GM19324 (cell line): ENCODE data around the gene SH2B2.
A peak's percentile ranks its signal among the peaks of the same experiment; 100 is the strongest.
"Not testable (repeated sequence)": the region's sequence is repeated elsewhere in the genome, so short reads cannot be mapped to it uniquely, and the experiment has no call there.

ENCODE experiments used
- ATAC-seq: cut with Tn5 transposase; IDR thresholded peaks from one replicate; pipeline ENCODE4 v1.9.1; 2021; ENCODE audit warnings: mild to moderate bottlenecking, moderate library complexity; ENCODE audit not compliant: unreplicated experiment, low FRiP score

Gene SH2B2

DNA sequence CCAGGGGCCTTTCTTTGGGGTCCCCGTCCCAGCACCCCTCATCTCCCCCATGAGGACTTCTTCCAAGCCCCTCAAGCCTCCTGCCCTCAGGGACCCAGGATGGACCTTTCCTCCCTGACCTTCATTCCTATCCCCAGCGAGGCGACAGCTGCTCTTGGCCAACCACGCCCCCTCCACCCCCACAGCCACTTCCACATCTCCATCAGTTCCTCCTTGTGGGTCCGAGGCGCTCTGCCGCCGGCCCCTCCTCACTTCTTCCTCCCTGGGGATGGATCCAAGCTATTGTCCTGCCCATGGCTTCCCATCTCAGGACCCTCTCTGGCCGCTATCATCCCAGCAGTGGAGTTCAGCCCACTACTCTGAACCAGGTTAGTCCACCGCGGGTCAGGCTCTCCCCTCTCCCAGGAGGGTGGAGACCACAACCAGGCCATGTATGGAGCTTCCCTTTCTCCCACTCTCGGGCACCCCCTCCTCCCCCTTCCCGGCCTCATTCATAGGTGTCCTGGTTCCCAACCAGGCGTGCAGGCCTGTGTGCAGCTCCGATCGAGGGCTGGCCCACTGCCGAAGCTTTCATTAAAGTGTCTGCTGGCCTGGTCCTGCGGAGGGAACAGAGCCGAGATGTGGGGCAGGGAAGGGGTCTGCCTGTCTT is 1.7 kb upstream of the SH2B2 start:
- ATAC-seq: no peak

DNA sequence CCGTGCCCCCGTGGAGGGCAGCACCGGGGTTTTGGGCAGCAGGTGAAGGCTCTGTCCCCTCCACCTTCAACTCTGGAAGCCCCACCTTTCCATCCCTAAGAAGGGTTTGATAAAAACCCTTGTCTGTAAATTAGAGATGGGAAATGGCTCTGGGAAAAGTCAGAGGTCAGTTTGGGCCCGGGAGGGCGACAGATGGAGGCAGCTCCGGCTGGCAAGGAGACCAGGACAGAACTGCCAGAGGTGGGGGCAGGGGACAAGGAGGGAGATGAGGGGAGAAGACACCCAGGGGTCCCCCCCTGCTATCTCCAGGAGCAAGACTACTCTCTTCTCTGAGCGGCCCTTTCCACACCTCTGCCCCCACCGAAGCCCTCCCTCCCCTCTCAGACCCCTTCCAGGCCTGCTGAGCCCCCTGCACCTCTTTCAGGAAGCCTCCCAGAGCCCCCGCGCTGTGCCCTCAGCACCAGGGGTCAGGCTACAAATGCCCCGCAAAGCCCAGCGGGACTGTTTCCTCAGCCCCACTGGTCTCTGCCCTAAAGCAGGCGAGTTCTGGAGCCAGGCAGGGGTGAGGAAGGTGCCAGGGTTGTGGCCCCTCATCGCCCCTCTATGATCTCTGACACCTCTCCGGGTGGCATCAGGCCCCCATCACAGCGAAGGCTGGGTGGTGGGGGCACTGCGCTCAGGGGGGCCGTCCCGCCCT is 980 bp upstream of the SH2B2 start:
- peak; percentile 6 for ATAC-seq

DNA sequence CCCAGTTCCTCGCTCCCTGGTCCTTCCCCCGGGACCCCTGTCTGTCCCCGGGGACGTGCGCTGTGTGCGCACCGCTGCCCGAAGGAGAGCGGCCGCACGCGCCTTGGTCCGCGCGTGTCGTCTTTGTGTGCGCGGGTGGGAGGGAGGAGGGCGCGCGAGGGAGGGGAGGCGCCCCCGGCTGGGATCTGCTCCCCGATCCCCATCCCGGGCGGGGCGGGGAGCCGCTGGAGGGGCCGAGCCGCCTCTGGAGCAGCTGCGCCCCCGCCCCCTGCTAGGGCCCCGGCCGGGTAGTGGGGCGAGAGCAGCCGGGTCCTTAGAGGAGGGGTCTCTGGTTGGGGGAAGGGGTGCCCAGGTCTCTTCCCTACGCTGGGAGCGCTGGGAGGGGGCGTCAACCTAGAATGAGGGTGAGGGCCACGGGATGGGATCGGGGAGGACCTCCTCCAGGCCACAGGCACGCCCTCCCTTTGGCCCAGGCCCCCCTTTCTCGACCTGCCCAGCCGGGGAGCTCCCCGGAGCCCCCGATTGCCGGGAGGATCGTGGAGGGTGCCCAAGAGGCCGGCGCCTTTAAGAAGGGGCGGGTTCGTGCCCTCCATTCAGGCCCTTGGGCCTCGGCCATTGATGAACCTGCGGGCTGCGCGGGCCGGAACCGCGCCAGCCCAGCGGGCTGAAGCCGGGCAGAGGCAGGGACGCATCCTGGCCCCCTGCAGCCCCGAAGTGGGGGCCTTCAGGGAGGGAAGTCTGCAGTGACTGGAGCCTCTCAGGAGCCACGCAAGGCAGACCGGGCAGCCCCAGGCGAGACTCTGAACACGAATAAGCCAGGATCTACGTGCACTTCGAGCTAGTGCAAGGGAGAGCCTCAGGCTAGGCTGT is 678 bp downstream of the SH2B2 start:
- peak; percentile 30 for ATAC-seq

DNA sequence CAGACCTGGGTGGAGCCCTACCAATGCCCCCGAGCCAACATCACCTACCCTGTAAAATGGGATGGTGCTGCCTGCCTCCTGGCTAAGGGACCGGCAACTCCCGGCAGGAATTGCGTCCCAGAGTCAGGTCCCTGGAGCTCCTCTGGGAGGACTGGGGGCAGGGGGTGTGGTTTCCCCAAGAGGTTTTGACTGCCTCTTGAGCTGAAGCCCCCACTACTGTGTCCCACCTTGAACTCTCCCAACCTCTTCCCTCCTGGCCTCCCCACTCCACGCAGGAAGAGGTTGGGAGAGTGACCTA is 1.3 kb downstream of the SH2B2 start:
- no peak for ATAC-seq

DNA sequence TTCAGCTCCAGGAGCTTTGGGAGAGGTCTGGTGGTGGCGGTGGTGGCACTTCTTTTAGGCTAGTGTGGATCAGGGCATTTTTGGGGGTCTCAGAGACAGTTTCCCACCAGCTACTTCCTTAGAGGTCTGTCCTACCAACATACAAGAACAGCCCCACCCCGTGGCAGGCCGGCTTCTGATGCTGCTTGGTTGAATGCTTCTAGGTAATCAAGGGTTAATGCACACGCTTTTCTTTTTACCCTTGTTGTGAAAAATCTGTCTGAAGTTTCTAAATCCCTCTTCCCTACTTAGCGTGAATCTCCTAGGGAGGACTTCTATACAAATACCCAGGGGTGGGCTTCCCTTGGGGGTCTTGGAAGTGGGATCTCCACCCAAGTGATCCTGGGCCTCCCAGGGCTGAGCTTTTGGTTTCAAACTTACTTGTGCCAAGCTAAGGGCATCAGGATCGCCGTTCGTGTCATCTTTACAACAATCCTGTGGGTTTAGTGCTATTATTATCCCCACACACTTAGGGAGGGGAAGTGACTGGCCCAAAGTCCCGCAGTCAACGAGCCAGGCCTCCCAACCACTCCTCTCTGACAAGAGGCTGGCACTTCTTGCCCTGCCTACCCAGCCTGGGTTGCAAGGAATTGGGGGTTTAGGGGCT is 1.7 kb downstream of the SH2B2 start:
- no peak for ATAC-seq

DNA sequence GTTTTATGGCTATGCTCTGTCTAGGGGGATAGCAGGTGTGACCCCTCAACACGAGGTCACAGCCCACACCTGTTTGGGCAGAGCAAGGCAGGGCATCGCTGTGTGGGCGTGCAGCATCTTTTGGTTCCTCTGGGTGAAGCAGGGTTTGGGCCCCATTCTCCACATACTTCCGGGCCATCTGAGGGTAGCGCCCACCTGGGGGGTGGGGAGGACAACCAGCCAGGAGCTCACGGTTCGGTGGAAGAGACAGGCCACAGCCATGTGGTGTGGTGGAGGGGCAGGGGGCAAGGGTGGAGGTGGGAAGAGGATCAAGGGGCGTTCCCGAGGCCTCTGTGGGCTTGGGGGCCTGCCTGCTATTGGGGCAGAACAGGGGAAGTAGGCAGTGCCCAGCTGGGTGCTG is 2.4 kb downstream of the SH2B2 start:
- ATAC-seq: no peak

DNA sequence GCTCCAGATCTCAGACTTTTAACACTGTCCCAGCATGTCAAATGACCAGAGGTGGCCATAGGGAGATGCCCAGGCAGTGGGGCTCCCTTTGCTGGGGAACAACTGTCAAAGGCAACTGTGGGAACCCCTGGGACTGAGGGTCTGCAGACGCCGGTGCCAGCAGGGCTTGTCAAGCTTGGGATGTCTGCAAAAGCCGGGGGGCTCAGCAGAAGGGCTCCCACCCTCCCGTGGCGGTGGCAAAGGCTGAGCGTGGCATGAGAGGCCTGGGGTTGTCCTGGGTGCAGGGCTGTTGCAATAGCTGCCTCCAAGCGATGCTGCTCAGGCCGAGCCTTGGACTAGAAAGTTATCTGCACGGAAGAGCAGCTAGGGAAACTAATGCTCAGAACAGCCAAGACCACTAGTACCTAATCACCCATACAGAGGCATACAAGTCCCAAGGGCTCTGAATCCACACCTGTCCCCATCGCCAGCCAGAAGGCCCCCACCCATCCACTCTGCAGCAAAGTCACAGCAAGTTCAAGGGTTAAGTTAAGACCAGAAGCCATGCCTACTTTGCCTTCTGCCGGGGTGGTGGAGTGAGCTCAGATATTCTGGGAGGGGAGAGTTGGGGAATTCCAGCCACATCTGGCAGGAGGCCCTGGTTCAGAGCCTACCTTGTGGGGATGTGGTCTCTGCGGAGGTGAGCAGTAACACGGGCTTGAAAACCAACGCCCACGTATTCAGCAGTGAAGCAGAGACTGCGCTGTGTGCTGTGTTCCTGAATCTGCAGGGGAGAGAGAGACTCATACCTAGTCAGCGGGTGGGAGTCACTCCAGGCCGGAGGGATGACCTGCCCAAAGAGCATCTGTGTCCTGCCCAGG is 4.6 kb downstream of the SH2B2 start:
- ATAC-seq: no peak

DNA sequence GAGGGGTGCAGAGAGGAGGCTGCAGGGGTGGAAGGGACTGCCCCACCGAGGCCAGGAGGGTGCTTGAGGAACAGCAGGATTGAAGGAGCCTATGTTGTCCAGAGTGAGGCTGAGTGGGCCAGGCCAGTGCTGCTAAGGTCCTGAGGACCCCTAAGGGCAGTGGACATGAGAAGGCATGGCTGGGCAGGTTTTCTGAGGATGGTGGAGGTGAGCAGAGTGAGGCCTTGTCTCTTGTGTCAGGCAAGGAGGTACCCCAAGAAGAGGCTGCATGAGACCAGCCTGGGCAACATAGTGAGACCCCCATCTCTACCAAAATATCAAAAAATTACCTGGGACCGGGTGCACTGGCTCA is 5.2 kb downstream of the SH2B2 start:
- ATAC-seq: no peak

DNA sequence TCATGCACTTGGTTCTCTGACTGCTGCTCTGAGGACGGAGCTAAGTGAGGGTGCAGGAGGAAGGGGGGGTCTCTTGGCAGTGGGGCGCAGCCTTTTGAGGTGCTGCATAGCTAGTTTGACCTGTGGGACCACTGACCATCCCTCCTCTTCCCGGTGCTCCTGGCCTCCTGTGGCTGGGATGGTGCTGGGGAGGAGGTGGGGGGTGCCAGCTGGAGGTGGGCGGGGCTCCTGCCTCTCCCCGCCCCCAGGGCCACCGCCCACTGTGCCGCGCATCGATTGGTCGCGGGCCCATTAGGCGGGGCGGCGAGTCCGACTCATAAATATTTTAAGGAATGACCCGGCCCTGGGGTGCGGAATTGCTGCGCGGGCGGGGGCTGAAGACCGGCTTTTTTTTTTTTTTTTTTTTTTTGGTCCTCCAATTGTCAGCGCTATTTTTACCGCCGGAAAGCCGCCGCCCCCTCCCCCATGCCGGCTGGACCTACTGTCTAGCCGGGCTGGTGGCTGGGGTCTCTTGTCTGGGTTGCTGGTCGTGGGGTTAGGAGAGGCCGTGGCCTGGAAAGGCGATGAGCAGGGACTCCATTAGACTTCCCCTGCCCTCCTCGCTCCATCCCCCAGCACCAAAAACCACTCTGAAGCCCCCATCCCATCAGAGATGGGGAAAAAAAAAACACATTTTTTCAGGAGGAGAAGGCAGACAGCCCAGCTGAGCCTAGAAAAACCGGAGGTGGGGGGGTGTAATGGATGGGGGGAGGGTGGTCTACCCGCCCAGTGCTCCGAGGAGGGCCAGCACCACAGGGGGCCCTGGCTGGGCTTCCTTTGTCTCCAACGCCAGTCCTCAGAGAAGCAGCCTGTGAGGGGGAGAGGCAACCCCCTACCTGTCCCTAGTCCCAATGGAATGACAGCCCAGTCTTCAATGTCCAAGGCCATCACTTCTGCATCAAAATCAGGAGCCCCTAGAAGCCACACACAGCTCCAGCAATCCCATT is 6.4 kb downstream of the SH2B2 start:
- ATAC-seq: no peak

DNA sequence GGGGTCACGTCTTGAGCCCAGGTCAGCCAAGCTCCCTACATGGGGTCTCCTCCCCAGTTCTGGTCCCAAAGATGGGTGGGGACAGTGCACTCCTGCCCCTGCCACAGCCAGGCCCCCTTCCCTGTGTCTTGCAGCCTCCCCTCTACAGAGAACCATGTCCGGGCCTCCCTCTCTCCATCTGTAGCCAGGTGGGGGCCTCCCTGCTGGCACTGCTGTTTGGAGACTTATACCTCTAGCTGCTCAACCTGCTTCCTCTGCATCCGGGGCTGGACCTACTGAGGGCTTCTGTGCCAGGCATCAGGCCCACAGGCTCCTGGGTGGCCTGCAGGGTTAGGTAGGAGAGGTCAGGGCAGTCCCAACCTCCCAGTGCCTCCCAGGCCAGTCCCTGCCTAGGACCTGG is 7.9 kb downstream of the SH2B2 start:
- ATAC-seq: no peak

DNA sequence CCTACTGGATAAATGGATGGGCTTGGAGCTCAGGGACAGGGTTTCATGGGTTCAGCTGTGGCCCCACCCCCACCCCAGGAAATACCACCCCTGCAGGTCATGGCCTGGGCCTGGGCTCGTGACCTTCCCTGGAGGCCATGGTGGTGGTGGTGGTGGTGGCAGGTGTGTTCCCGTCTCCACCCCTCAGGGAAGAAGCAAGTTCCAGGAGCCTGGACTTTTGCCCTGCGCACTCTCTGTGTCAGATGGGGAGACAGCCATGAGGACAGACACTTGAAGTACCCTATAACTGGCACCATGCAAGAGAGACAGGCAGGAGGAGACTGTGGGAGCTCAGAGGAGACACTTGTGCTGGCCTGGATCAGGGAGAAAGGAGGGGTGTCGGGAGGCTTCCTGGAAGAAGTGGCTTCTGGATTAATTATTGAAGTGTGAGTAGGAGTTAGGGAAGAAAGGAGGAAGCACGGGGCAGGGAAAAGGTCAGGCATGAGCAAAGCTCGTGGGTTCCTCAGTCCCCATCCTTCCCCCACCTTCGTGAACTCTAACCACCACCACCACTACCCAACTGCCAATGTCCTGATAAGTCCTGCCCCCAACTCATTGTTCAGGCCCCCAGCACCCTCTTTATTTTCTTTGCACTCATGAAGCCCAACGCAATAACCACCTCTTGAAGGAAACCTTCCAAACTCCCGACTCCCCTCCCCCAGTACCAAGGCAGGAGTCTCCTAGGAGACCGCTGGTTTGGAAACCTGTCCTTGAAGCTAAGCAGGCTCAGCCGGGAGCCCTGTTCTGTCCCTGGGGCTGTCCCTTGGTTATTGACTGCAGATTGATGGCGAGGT is 8.9 kb downstream of the SH2B2 start:
- ATAC-seq: no peak

DNA sequence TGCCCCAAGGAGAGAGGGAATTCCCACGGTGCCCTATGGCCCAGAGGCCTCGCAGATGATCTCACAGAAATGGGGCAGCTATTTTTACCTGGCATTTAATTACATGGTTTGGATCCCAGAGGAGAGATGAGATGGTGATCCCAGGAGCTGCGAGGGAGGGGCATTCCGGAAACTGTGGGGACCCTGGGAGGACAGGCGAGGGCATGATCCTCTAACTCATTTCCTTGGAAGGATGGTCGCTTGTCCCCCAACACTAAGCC is 9.4 kb downstream of the SH2B2 start:
- no peak for ATAC-seq

DNA sequence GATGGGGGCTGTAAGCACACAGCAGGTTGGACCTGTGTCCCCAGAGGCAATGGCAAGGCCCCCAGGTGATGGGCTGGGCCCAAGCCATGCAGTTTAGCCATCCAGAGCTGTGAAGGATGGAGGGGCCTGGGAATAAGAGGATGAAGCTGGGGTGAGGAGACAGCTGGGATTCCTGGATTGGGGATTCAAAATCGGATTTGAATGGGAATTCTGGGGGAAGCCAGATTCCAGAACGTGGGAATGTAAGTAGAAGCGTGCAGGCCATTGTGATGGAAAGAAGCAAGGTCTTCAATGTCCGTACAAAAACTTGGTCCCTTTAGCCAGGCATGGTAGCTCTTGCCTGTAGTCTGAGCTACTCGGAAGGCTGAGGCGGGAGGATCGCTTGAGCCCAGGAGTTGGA is 9.8 kb downstream of the SH2B2 start:
- ATAC-seq: no peak

DNA sequence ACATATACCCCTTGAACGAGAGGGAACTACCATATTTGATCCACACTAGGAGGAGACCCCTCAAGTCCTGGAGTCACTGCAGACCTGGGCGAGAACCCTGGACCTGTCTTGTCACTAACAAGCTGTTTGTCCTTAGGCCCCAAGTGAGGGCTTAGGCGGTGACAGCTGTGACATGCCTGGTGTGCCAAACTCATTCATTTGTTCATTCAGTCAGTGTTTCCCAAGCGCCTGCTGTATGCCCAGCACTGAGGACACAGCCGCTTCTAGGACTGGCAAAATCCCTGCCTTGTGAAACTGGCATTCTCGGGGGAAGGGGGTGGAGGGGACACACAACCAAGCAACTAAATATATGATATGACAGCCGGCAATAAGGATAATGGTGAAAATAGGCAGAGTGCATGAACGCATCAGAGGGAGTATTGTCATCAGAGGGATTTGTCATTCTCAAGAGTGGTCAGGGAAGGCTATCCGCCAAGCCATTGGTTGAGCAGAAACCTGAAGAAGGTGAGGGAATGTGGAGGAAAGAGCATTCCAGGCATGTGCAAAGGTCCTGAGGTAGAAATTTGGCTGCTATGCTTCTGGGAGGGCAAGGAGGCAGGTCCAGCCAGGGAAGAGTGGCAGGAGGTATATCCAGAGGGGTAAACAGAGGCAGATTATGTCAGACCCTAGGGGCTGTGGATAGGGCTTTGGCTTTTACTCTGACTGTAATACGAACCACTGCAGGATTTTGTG is 11.0 kb downstream of the SH2B2 start:
- ATAC-seq: no peak

DNA sequence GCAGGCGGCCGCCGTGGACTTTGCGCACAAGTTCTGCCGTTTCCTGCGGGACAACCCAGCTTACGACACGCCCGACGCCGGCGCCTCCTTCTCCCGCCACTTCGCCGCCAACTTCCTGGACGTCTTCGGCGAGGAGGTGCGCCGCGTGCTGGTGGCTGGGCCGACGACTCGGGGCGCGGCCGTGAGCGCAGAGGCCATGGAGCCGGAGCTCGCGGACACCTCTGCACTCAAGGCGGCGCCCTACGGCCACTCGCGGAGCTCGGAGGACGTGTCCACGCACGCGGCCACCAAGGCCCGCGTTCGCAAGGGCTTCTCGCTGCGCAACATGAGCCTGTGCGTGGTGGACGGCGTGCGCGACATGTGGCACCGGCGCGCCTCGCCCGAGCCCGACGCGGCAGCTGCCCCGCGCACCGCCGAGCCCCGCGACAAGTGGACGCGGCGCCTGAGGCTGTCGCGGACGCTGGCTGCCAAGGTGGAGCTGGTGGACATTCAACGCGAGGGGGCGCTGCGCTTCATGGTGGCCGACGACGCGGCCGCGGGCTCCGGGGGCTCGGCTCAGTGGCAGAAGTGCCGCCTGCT is 14.1 kb downstream of the SH2B2 start:
- no peak for ATAC-seq

DNA sequence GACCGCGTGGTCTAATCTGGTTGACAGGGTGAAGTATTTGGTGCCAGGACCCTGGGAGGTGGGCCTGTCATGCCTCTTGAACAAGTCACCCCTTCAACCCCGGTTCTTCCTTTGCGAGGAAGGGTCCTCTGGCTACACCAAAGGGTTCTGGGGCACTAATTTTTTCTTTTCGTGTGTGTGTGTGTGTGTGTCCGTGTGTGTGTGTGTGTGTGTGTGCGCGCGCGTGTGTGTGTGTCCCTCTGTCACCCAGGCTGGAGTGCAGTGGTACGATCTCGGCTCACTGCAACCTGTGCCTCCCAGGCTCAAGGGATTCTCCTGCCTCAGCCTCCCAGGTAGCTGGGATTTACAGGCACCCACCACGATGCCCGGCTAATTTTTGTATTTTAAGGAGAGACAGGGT is 14.7 kb downstream of the SH2B2 start:
- ATAC-seq: not testable (repeated sequence)

DNA sequence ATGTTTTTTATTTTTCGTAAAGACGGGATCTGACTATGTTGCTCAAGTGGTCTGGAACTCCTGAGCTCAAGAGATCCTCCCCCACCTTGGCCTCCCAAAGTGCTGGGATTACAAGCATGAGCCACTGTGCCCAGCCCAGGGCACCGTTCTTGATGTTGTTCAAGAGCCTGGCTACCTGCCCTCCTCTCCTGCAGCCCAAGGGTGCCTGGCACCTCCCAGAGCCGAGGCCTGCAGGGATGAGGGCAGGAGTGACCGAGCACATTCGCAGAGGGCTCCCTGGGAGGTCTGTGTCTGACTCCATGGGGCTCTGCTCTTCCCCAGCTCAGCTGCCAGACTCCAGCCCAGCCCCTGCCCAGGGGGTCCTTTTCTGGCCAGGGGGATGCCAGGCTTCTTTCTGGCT is 15.4 kb downstream of the SH2B2 start:
- no peak for ATAC-seq
